NCI-H2029 treated with DMSO at 0.1 percent for 48 hours (cell line): Measurements from ENCODE around the gene ARPC1A.
"Not testable (repeated sequence)": the region's sequence is repeated elsewhere in the genome, so short reads cannot be mapped to it uniquely, and the experiment has no call there.

Source experiments
- DNase-seq: peaks from one replicate; lab custom pipeline; 2025; lab: John Stamatoyannopoulos, UW

The ARPC1A gene

DNA sequence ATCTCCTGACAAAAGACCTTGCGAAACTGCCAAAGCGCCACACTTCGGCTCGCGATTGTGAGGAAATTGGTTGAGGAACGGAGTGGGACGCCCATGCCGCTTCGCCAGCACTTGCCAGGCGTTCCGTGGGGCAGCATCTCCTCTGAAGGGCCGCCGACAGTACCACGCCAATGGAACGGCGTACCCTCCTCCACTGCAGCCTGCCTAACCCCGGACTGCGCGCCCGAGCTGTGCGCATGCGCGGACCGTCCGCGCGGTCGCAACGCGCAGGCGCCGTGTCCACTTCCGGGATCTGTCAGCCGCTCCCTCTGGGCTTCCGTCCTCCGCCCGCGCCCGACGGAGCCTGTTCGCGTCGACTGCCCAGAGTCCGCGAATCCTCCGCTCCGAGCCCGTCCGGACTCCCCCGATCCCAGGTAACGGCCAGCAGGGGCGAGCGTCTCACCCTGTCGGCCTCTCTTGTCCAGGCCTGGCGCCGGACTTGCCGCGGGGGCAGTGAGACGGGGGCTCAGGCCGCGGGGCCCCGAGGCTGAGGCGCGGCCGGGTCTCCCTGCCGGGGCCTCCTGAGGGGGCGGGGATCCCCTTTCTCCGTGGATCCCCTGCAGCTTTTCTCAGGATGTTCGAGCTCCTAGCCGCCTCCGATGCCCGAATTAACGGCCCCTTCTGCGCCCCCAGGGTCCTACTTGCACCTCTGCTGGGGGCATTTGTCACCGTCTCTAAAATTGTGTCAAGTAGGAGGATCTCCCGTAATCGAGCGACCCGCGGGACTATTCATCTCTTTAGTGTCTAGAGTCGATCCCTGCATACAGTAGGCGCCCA is at the start of gene ARPC1A:
Gene ARPC1A, plus strand, starts transcription at position 307 of the 816 bp plus-strand sequence. CDS start 7,456 bp downstream, outside the sequence.
- DNase-seq = peak; percentile 85

DNA sequence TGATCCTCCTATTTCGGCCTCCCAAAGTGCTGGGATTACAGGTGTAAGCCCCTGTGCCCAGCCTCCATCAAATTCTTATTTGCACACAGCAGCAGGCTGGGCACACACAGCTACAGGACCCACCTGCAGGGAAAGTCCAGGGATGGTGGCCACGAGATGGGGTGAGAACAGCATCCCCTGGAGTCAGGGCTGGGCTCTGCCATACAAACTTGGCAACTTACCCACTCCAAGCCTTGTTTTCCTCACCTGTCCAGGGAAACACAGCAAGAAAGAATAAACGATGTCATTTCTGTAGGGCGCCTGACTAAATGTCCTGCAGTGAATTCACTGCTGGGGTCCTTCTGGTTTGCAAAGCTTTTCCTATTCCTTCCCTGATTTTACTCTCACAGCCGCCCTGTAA is 47.5 kb upstream of the ARPC1A start:
- no peak for DNase-seq

DNA sequence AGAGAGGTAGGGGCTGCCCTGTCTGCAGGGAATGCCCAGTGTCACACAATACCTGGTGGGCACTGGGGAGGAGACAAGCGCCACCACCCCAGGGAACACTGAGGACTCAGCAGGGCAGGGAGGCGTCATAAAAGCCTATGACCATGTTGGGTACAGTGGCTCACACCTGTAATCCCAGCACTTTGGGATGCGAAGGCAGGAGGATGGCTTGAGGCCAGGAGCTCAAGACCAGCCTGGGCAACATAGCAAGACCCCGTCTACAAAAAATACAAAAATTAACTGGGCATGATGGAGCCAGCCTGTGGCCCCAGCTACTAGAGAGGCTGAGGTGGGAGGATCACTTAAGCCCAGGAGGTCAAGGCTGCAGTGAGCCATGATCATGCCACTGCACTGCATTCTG is 41.5 kb upstream of the ARPC1A start:
- DNase-seq = not testable (repeated sequence)

DNA sequence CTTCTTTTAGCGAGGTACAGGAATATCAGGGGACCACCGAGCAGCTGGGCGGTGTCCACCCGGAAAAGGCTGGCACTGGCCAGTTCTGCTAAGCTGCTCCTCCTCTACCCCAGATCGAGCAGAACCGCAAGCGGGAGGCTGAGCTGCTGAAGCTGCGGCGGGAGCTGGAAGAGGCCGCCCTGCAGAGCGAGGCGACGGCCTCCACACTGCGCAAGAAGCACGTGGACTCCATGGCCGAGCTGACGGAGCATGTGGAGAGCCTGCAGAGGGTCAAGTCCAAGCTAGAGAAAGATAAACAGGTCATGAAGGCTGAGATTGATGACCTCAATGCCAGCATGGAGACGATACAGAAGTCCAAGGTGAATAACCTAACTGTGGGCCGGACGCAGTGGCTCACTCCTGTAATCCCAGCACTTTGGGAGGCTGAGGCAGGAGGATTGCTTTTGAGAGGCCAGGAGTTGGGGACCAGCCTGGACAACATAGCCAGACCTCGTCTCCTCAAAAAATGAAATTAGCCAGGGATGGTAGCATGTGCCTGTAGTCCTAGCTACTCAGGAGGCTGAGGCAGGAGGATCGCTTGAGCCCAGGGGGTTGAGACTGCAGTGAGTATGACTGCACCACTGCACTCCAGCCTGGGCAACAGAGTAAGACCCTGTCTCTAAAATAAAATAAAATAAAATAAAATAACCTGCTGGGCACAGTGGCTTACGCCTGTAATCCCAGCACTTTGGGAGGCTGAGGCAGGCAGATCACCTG is 37.7 kb upstream of the ARPC1A start:
- DNase-seq = no peak

DNA sequence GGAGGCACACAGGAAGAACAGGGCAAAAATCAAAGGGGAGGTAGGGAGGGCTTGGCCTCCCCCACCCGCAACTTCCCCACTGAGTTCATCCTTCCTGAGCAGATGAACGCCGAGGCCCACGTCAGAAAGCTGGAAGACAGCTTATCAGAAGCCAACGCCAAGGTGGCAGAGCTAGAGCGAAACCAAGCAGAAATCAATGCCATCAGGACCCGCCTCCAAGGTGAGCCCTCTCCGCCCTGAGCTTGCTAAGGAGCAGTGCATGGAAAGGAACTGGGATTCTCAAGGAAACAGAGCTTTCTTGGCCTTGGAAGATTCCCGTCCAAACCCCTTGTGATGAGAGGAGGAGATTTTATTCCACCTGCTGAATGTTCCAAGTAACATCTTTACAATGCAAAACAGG is 36.5 kb upstream of the ARPC1A start:
- DNase-seq = no peak

DNA sequence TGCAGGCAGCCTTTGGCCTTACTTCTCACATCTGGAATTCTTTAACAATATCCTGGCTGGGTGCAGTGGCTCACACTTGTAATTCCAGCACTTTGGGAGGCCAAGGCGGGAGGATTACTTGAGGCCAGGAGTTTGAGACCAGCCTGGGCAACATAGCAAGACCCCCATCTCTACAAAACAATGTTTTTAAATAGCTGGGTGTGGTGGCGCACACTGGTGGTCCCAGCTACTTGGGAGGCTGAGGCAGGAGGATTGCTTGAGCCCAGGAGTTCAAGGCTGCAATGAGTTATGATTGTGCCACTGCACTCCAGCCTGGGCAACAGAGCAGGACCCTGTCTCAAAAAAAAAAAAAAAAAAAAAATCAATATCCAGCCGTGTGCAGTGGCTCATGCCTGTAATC is 35.5 kb upstream of the ARPC1A start:
- not testable (repeated sequence) for DNase-seq

DNA sequence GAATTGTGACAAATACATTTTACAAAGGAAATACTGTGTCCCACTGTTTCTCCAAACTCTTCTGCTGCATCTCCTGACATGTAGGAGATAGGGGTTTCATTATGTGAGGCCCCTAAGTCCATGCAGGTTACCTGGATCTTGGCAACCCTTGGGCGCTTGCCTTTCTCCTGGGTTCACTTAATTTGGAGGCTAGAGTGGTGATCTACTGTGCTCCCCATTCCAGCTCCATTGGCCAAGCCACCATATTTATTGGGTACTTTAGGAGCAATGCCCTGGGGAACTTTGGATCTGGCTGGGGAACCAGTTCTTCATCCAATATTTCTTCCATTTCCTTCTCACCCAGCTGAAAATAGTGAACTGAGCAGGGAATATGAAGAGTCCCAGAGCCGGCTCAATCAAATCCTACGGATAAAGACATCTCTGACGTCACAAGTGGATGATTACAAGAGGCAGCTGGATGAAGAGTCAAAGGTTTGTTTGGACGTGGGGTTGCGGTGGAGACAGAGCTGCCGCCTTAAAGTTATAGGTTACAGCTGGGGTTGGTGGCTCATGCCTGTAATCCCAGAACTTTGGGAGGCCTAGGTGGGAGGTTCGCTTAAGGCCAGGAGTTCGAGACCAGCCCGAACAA is 34.6 kb upstream of the ARPC1A start:
- DNase-seq = no peak

DNA sequence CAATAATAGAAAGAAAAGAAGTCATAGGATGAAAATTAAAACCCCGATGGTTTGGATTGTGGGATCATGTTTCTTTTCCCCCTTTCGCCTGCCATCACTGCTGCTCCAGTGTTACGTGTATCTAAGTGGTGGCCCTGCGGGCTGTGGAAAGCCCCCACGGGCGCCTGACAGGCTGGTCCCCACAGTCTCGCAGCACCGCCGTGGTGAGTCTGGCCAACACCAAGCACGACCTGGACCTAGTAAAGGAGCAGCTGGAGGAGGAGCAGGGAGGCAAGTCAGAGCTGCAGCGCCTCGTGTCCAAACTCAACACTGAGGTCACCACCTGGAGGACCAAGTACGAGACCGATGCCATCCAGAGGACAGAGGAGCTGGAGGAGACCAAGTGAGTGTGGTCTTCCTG is 33.6 kb upstream of the ARPC1A start:
- DNase-seq = no peak

DNA sequence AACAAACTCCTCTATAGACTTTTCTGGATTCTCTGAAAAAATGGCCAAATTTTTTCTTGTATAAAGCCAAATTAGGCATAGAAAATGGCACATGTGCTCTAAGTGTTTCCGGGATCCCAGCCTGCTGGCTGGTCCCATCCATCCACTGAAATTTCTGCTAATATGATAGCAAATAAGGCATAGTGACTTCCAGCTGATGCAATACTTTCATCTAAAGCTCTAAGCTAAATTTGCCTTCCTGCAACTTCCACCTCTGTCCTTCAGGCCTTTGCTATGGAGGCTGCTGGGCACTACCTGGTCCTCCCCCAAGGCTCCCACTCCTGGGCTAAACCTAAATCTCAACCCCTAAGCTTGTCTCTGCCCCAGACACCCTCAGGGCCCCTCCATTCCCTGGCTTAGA is 32.5 kb upstream of the ARPC1A start:
- no peak for DNase-seq

DNA sequence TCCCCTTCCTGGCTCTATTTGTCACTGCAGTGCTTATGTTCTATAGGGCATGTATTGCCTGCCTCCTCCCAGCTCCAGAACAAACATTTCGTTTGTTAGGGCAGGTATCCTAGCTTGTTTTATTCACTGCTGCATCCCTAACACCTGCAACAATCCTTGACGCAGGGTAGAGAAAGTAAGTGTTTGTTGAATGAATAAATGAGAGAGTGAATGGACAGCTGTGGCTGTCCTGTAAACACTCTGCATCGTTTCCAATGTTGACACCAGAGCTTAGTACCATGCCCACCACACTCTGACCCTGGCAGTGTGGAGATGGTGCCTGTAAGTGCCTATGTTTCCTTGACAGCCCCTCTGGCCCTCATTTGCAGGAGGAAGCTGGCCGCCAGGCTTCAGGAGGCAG is 32.0 kb upstream of the ARPC1A start:
- no peak for DNase-seq

DNA sequence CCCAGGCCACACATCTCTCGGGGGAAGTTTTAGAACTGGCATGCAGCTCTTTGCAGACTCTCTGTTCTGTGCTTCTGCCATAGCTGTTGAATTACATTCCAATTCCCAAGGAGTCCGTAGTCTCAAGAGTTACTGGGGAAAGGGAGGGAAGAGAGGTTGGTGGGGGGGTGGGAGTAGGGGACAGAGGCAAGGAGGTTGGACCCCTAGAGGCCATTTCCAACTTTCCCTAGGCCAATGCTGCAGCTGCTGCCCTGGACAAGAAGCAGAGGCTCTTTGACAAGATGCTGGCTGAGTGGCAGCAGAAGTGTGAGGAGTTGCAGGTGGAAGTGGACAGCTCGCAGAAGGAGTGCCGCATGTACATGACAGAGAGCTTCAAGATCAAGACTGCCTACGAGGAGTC is 29.2 kb upstream of the ARPC1A start:
- no peak for DNase-seq

DNA sequence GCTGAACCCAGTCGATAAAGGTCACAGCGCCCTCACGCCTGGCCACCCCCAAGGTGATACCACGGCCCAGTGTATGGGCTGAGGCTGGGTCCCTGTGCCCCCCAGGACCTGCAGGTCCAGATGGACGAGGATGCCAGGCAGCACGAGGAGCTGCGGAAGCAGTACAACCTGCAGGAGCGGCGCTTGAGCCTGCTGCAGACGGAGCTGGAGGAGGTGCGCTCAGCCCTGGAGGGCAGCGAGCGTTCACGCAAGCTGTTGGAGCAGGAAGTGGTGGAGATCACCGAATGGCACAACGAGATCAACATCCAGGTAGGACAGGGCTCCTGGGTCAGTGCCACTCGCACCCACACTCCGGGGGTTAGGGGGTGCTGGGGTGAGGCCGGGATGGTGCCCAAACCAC is 24.2 kb upstream of the ARPC1A start:
- DNase-seq = no peak

DNA sequence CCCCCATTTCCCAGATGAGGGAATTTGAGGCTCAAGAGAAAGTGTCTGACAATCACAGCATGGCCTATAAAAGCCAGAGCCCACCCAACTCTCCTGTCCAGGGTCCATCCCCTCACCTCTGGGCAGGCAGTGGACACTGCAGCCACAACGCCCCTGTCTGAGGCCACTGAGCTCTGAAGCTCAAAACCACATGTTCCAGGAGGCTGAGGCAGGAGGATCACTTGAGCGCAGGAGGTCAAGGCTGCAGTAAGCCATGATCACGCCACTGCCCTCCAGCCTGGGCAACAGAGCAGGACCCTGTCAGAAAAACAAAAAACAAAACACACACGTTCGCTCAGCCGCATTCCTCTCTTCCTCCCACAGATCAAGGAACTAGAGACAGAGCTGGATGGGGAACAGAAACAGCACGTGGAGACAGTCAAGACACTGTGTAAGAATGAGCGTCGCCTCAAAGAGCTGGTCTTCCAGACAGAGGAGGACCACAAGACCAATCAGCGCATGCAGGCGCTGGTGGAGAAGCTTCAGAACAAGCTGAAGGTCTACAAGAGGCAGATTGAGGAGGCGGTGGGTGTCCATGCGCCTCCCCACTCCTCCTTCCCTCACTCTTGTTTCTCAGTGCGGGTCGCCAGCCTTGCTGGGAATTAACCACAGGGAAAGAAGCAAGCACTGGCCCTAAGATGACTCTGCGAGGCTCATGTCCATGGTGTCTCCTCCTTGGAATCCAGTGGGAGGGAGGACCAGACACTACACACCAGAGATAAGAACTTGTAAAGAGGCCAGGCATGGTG is 20.0 kb upstream of the ARPC1A start:
- DNase-seq = no peak

DNA sequence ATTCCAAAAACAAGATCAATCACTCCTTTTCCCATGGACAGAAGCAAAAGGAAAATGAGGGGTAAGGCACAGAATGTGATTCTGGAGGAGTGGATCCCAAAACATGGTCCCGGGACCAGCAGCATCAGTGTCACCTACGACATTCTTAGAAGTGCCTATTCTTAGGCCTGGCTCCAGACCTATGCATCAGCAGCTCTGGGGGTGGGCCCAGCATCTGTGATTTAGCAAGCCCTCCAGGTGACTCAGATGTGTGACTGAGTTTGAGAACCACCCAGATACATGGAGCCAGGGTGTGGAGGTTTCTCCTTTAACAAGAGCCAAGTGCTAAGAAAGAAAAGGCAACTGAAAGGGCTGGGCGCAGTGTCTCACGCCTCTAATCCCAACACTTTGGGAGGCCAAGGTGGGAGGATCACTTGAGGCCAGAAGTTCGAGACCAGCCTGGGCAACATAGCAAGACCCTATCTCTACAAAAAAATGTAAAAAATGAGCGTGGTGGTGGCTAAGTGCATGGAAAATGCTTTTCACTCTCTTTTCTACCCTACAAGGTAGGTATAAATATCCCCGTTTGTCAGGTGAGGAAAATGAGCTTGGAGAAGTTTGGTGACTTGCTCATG is 17.1 kb upstream of the ARPC1A start:
- no peak for DNase-seq

DNA sequence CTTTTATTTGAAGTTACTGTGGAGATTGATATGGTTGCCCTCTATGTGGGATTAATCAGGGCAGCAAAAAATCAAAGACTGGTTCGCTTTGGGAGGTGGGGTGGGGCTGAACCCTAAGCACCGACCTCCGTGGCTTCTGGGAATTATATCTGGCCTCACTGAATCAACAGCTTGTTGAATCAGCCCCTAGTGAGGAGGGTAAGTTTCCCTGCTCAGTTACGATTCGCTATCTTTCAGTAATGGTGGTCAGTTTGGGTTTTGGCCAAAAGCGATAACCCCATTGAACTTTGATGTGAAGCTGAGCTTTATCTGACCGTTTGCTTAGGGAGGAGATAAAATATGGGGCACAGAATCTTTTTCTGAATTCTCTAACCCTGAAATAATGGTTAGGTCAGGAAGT is 16.6 kb upstream of the ARPC1A start:
- no peak for DNase-seq

DNA sequence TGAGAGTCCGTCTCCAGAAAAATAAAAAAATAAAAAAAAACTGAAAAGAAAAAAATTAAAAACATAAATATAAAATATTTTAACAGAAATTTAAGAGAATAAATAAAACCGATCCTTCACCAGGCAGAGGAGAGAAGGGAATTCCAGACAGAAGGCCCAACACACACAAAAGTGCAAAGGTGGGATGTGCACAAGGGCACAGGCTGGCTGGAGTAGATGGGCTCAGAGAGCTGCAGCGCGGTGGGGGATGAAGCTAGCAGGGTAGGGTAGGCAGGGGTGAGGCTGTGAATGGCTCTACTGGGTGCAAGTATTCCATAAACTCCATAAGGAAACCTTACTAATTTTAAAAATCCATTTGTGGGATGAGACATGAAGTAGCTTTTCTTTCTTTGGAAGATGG is 15.7 kb upstream of the ARPC1A start:
- no peak for DNase-seq

DNA sequence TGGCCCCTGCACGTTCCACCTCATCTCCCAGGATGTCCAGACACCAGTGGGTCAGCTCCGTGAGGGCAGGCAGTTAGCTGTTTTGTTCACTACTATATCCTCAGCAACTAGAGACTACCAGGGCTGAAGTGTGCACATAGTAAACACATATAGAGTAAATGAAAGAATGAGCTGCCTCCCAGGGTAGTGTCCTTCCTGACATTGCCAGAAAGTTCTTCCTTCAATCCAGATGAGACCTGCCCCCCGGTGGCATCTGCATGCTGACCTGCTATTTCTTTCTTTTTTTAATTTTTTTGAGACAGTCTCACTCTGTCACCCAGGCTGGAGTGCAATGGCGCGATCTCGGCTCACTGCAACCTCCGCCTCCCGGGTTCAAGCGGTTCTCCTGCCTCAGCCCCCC is 14.0 kb upstream of the ARPC1A start:
- DNase-seq = no peak

DNA sequence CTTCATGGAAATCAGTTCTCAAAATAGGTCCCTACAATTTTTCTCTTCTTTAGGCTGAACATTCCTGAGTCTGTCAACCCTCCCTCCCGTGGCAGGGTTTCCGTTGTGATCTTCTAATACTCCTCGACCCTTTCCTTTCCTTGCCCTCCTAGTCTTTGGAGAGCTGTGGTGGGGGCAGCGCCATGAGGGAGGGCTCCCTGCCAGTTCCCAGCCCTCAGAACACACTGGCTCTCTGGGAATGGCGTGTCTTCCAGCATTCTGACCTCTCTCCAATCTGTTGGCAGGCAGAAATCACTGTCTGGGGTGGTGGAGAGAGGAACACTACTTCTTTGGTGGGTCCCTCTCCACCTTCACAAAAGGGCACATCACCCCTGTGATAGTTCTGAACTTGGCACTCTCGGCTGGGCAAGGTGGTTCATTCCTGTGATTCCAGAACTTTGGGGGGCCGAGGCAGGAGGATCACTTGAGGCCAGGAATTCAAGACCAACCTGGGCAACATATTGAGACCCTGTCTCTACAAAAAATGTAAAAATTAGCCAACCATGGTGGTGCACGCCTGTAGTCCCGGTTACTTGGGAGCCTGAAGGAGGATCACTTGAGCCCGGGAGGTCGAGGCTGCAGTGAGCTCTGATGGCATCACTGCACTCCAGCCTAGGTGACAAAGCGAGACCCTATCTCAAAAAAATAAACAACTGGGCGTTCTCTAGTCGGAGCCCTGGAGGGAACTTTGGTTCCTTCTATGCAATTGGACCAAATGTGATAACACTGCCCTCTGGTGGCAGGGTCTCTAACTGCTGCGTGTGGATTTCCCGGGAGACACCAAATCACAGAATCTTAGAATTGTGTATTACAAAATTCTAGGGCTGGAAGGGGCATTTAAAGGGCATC is 13.1 kb upstream of the ARPC1A start:
- DNase-seq = peak; percentile 26

DNA sequence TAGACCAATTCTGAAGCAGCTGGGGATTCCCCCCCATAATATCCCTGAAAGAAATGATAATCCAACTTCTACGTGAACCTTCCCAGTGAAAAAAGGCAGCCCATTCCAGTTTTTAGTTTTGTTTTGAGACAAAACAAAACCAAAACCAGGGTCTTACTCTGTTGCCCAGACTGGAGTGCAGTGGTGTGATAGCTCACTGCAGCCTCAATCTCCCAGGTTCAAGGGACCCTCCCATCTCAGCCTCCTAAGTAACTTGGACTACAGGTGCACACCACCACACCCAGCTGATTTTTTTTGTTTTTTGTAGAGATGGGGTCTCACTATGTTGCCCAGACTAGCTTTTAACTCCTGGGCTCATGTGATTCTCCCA is 12.5 kb upstream of the ARPC1A start:
- no peak for DNase-seq

DNA sequence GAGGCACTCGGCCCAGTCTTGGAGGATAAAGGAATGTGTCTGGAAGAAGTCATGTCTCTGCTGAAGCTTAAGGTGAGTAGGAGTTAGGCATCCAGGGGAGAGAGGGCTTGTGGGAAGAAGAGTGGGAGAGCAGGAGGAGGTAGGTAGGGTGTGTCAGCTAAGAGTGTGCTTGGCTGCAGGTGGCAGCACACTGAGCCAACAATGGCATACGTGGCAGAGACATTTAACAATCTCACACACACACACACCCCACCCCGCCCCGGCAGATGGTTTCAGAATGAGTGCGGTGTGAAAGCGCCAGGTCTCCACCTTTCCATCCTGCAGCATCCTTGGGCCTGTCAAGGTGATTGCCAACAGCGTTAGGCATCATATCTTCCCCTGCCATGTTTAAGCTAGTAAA is 11.2 kb upstream of the ARPC1A start:
- no peak for DNase-seq

DNA sequence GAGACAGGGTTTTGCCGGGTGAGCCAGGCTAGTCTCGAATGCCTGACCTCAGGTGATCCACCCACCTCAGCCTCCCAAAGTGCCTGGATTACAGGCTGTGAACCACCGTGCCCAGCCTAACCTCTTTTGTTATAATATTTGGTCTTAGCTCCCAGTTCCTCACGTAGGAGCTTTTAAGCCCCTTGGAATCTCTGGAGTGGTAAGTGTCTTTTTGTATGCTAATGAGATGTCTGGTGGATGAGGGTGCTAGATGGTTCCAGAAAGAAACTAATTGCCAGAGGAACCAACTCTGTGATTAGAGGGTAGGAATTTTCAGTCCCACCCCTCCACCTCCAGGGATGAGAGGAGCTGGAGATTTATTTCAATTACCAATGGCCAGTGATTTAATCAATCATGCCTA is 5.3 kb upstream of the ARPC1A start:
- no peak for DNase-seq
